GM19099 (cell line): Measurements from ENCODE around the gene USP3.

Source experiments
- POLR2A ChIP-seq: IDR thresholded peaks from 3 replicates; pipeline ENCODE4 v1.6.1; 2011; ENCODE audit warnings: low read depth; ENCODE audit not compliant: insufficient read length; ENCODE audit errors: extremely low read depth

USP3 gene, protein sequence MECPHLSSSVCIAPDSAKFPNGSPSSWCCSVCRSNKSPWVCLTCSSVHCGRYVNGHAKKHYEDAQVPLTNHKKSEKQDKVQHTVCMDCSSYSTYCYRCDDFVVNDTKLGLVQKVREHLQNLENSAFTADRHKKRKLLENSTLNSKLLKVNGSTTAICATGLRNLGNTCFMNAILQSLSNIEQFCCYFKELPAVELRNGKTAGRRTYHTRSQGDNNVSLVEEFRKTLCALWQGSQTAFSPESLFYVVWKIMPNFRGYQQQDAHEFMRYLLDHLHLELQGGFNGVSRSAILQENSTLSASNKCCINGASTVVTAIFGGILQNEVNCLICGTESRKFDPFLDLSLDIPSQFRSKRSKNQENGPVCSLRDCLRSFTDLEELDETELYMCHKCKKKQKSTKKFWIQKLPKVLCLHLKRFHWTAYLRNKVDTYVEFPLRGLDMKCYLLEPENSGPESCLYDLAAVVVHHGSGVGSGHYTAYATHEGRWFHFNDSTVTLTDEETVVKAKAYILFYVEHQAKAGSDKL

DNA sequence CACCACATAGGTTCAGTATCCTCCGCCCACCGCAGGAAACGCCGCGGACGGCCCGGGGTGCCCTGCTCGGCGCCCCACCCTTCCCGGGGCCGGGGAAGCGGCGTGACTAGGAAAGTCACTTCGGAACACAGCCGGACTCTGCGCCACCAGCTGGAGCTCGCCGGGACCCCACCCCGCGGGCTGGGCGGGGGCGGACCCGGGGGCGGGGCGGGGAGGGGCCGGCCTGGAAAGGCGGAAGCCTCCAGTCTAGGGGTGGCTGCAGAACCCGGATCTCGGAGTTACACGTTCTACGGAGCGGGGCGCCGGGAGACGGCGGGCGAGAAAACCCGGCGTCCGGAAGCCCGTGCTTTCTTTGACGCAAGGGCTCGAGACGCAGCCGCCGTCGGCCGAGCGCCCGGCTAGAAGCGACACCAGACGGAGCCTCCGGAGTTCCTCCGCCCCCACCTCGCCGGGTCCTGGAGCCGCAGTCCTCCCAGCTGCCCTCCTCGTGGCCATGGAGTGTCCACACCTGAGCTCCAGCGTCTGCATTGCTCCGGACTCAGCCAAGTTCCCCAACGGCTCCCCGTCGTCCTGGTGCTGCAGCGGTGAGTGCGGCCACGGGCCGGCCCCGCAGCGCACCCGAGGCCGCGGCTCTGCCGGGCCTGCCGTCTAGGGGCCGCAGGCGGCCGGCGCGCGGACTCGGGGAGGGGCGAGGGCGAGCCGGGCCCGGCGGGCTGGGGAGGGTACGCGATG lies at the start of gene USP3:
USP3 (plus strand) TSS at position 347 of the 732 bp plus-strand sequence; CDS start at position 494, 147 bp downstream.
- peak; percentile 78 for TF ChIP-seq POLR2A

DNA sequence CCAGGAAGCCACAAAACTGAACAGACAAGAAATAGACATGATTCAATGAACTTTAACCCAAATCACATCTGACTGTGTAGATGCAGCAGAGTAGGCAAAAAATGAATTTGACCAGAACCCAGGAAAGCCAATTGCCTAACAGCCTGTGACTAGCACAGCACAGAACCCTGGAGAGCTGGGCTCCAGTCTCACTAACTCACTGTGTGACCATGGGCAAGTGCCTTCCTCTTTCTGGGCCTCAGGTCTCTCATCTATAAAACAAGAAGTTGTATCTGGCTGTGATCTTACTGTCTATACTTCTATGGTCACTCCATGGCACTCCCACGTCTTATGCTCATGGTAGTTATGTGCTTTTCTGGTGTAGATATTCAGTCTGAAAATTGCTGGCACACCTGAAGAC lies 48.1 kb upstream of the USP3 start:
- TF ChIP-seq POLR2A: no peak

DNA sequence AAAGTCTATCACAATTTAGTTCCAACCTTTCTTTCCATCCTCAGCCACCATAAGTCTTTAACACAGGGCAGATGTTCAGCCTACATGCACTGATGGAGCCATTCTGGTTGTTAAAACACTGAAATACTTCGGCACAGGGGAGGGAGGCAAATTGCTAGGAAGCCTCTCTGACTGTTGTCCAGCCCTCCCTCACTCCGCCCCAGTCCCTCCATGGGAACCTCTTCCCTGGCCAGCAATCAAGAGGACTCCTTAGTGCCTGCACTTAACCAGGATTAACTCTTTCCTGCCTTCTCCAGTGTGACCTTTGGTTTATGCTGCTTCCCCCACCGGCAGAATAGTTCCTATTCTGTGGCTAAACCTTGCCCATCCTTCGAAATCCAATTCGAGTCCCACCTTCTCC lies 47.0 kb upstream of the USP3 start:
- no peak for TF ChIP-seq POLR2A

DNA sequence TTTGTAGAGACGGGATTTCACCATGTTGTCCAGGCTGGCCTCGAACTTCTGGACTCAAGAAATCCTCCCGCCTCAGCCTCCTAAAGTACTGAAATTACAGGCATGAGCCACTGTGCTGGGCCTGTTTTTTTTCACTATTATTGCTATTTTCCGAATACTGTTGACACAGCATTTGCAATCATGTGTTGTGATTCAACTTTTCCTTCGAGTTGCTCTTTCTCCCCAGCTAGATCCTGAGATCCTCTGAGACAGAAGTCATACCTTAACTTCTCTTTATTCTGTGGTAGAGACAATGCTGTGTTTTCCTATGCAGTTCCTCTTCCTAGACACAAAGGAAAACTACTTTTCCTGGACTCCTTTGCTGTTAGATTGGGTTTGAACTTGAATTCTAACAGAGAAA lies 46.4 kb upstream of the USP3 start:
- TF ChIP-seq POLR2A: no peak

DNA sequence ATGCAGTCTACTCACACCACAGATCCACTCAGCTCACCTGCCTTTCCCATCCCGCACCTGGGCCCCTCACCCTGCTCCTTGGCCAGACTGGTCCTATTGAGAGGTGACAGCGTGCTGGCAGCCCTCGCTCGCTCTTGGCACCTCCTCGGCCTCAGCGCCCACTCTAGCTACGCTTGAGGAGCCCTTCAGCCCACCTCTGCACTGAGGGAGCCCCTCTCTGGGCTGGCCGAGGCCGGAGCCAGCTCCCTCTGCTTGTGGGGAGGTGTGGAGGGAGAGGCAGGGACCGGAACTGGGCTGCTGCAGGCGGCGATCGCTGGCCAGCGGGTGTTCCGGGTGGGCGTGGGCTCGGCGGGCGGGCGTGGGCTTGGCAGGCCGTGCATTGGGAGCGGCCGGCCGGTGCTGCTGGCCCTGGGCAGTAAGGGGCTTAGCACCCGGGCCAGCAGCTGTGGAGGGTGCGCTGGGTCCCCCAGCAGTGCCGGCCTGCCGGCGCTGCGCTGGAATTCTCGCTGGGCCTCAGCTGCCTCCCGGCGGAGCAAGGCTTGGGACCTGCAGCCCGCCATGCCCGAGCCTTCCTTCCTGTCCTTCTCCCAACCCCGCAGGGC lies 45.5 kb upstream of the USP3 start:
- TF ChIP-seq POLR2A: no peak

DNA sequence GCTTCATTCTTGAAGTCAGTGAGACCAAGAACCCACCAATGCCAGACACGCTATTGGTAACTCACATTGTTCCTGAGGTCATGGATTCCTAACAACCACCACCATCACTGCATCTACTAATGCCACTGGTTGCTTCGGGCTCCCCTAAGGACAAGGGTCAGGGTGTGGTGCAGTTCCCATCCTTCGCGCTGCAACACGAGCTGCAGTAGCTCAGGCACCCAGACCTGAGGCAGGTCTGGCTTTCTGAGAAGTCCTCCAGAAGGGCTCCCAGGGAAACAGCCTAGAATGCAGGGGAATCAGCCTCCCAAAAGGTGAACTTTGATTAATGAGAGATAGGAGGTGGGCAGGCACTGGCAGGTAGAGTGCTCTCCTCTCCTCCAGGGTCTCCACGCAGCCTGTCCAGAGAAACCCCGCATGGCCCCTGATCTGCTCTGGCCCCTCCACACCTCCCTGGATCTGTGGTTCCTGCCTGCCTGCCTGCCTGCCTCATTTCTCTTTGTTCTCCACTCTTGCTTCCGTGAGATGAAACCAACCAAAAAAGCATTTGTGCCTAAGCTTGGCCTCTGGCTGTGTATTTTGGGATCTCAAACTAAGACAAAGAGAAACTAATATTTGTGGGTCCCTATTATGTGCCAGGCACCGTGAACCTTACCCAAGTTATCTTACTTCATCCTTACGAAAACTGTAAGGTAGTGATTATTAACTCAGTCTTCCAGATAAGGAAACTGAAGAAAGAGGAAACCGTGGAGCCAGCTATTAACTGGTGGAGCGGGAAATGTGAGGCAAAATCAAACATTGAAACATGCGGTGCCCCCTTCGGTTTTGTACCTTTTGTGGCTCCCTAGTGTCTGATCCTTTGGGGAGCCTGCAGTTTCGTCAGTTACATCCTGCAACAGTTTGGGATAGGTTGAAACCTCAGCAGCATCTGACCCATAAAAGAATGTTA lies 43.9 kb upstream of the USP3 start:
- TF ChIP-seq POLR2A: no peak

DNA sequence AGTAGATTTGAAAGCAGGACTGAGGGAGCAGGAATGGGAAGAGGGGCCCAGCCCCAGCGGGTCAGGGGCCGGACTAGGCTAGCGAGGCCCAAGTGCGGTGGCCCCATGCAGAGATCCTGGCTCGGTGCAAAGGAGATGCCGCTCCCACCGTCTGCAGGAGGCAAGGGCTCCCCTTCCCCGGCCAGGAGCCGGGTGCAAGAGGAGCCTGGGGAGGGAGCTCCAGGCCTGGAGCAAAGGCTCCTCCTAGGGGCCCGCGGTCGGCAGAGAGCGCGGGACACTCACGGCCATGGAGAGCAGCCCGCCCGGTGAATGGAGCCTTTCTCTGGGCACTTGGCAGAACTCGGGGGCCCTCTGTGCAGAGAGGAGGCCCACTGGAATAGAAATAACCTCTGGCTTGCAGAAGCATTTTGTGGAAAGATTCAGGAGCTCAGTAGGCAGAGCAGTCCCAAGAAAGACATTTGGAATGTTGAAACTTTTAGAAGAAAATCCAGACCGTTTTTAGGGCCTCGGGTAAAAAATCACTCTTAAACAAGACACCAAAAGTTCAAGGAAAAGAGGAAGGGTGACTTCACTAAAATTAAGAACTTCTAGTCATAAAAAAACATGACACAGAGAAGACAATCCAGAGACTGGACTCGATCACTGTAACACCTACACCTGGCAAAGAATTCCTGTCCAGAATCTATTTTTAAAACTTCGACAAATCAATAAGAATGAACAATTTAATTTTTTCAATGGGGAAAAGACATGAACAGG lies 43.0 kb upstream of the USP3 start:
- no peak for TF ChIP-seq POLR2A

DNA sequence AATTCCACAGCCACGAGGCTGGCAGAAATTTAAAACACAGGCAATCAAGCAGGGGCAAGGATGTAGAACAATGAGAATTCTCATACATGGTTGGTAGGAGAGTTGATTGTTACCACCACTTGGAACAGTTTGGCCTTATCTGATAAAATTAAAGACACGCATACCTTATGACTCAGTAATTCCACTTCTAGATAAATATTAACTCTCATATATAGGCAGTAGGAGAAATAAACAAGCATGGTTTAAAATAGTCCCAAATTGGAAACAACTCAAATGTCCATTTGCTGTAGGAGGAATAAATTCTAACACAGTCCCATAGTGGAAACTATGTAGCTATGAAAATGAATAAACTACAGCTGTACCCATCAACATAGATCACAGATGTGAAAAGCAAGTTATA lies 42.3 kb upstream of the USP3 start:
- no peak for TF ChIP-seq POLR2A

DNA sequence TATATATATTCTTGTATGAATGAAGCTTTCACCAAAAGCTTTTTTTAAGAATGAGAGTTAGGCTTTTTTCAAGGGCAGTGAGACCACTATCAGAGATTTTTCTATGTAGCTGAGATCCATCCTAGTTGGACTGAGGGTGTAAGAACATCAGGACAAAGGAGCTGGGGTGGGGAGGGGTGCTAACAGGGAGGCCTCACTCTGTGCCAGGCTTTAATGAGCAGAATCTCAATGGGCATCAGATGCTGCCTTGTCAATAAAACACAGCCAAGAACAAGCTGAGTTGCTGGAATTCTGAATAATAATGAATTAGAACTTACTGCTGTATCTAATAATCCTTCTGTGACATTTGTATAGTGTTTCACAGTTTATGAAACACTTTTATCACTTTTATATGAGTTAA lies 41.4 kb upstream of the USP3 start:
- TF ChIP-seq POLR2A: no peak

DNA sequence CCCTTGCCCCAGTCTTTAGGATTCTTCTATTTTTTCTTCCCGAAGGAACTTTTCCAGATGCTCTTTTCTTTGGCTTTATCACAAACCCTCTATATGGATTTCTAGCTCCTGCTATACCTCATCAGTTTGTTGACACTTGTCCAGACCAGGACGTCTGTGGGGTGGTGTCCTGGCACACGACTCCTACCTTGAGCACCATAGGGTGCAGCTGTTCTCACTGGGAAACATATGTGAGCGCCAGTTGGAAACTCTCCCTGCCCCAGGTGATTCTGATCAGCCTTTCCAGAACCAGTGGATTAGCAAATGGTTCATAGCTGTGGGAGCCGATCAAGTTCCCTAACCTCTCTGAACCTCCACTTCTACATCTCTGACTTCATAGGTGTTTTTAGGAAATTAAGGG lies 40.6 kb upstream of the USP3 start:
- TF ChIP-seq POLR2A: no peak

DNA sequence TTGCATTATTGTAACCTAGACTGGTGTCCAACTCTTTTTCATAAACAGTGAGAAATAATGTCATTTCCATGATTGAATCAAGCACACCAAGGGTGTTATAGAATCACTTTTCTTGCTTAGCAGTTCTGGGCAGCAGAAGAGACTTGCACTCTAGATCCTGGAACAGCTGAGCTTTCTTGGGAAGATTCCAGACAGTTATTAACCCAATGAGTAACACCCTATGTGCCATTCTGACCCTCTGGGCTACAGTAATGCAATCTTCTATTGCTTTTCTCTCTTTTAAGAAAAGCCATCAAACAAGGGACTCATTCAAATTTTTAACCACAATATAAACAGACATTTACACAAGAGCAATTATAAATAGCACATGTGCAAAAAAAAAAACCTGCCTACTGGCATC lies 39.3 kb upstream of the USP3 start:
- no peak for TF ChIP-seq POLR2A

DNA sequence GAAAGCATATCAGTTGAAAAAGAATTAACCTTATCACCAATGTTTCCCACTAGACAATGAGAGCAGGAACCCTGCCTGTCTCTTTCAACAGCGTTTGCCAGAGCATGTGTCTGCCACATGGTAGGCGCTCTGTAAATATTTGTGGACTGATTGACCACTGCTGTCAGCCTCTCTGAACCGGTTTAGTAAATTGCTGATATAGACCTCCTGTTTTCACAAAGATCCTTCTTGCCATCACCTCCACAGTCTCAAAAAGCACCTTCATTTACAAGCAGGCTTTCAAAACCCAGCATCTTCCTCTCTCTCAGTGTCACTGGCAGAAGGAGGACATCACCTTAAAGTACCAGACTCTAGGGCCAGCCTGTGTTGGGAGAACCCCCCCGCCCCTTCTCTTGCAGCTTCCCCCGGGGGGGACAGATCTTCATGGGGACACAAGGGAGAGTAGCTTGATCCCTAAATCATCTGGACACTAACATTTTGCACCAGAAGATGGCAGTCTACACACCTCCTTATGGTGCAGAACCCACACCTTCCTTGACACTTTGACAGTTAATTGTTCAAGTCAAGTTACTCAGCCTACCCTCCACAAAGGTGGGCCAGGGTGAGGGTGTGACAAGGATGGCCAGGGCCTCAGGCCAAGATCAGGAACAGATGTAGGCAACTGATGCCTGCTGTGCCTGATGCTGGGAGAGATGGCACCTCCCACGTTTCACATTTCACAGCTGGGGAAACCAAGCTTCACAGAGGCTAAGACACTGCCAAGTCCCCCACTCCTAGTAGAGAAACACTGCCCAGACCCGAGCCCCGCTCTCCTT lies 37.8 kb upstream of the USP3 start:
- no peak for TF ChIP-seq POLR2A

DNA sequence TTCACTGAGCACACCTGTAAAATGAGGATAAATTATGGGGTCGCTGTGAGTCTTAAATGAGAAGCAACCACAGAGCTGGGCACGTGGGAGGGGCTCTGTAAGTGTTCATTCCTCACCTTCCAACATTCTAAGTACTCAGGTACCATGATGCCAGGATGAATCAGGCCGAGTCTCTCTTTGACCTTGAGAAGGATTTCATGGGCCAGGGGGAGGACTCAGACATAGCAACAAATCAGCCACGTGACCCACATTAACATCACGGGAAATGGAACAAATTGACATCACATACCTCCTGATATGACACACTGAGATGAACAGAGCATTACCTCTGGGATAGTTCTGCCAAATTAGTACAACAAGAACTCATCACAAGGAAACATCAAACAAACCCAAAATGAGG lies 35.2 kb upstream of the USP3 start:
- TF ChIP-seq POLR2A: no peak
